OCI-LY3 (cell line): ENCODE measurements around the gene RASIP1.

Experiments
- EZH2phosphoT487 ChIP-seq: fragments of 200-600 bp; shearing (Covaris generic); IDR thresholded peaks from 2 replicates; pipeline ENCODE4 v1.6.1; 2018; ENCODE audit warnings: antibody characterized with exemption, mixed run types, low read depth
- TF ChIP-seq, protein P1 (sequence below): fragments of 200-600, 300-600 bp; sonication (generic); IDR thresholded peaks from 2 replicates; pipeline ENCODE4 v1.5.1; 2014; ENCODE audit warnings: antibody characterized with exemption, low read length, low read depth

DNA sequence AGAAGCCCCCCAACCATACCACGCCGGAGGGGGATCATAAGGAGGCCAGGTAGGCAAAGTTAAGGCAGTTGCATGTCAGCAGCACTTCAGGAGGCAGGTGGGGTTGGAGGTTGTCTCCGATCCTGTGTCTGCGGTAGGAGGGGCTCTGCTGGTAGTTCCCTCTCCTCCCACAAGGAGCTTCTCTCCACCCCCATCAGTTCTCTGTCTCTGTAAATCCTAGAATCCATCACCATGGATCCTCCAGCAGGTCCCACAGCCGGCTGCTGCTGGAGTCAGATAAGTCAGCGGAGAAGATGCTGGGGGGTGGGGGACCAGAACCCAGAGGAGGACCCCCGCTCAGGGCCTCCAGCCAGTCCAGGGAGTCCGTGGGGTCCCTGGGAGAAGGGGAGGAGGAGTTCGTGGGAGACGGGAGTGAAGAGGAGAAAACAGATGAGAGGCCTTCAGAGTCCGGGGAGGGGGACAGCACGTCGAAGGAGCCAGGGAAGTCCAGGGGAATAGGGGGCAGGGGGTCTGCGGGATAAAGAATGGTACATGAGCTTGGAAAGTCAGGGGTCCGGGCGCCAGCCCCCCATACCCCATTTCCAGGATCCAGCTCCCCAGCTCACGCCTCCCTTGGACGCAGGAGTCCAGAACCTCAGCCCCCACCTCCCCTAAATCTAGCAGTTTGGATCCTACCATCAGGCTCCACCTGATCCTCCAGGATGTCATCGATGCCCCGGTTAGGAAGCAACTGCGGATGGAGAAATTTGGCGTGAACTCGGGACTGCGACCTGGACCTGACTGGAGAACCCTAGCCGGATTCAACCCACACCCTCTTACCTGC is 27.2 kb downstream of the RASIP1 start:
- TF ChIP-seq, protein P1, sequence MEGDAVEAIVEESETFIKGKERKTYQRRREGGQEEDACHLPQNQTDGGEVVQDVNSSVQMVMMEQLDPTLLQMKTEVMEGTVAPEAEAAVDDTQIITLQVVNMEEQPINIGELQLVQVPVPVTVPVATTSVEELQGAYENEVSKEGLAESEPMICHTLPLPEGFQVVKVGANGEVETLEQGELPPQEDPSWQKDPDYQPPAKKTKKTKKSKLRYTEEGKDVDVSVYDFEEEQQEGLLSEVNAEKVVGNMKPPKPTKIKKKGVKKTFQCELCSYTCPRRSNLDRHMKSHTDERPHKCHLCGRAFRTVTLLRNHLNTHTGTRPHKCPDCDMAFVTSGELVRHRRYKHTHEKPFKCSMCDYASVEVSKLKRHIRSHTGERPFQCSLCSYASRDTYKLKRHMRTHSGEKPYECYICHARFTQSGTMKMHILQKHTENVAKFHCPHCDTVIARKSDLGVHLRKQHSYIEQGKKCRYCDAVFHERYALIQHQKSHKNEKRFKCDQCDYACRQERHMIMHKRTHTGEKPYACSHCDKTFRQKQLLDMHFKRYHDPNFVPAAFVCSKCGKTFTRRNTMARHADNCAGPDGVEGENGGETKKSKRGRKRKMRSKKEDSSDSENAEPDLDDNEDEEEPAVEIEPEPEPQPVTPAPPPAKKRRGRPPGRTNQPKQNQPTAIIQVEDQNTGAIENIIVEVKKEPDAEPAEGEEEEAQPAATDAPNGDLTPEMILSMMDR: no peak
- TF ChIP-seq EZH2phosphoT487: no peak
